SK-N-MC (cell line): ENCODE data around the gene AHDC1.

Experiments
- EZH2 ChIP-seq: fragments of 200-600 bp; sonication (generic); IDR thresholded peaks from one replicate; pipeline ENCODE4 v1.6.1; 2017; ENCODE audit warnings: antibody characterized with exemption
- POLR2AphosphoS5 ChIP-seq: IDR thresholded peaks from 2 replicates; pipeline ENCODE4 v1.6.1; 2012; ENCODE audit warnings: mild to moderate bottlenecking, low read depth, low read length, borderline replicate concordance

DNA sequence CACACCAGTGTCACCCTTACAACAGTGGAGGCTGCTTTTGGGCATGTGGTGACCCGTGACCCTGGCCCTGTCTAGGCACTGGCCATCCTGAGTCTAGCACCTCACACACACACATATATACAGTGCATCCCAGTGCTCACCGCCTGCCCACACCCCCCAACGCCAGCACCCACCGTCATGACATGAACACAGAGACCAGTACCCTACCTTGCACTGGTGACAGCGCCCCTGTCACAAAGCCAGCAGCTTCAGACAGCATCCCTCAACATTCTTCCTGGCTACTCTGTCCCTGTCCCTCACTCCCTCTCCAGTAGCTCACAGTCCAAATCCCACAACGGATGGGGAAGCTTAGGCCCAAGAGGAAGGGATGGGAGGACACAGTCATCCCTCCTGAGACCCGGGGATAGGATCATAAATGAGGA is 27.1 kb downstream of the AHDC1 start:
- TF ChIP-seq POLR2AphosphoS5 (no peak), EZH2 (no peak)
